Fibroblast of peridontal ligament (primary cell): ENCODE measurements around the gene SLC25A11.
A peak's percentile ranks its signal among the peaks of the same experiment; 100 is the strongest.

Experiments
- DNase-seq: peaks from one replicate; pipeline ENCODE4 v3.0.0-alpha.2; 2010; ENCODE audit errors: extremely low read depth

Gene SLC25A11

GRCh38 chr17:4966844-4967538 is 27.1 kb upstream of the SLC25A11 start:
- peak; percentile 100 for DNase-seq

- DNase-seq: no peak
These were observed 25.6 kb upstream of the SLC25A11 start for GRCh38 chr17:4965311-4965986.

GRCh38 chr17:4960279-4960922 is 20.6 kb upstream of the SLC25A11 start:
- DNase-seq: no peak

DNA sequence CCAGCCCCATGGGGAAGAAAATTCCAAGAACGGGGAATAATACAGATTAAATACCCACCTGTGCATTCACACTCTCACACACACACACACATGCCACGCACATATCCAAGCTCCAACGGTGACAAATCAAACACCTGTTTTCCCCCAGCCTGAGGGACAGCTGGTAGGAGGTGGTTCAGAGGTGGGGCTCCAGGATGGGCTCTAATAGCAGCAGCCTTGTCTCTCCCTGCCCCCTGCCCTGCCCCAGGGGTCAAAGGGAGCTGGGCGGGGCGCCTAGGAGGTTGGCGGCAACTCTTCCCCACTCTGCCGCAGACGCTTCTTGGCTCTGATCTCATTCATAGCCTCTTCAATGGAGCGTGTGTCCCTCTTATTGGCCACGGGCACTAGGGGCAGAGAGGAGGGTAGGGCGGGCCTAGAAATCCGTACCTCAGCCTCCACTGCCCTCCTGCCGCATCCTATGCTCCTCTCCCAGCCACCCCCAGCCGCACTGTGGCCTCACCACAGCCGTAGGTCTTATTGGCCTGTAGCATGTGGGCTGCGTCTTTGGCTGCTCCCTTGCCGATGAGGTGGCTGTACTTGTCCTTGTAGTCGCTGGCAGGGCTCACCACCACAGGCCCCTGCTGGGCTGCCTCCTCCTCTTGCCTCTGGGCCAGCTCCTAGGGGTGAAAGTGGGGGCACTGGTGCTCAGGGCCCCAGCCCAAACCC is 19.6 kb upstream of the SLC25A11 start:
- no peak for DNase-seq

DNA sequence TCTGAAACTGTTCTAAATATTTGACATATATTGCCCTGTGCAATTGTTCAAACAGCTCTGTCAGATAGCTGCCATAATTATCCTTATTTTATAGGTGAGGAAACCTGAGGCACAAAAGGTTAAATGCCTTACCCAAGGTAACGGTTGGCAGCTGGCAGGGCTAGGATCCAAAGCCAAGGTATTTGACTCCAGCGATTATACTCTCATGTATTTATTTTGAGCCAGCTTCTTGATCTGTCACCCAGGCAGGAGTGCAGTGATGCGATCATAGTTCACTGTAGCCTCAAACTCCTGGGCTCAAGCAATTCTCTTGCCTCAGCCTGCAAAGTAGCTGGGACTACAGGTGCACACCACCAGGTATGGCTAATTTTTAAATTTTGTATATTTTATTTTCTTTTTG is 18.3 kb upstream of the SLC25A11 start:
- DNase-seq: no peak

DNA sequence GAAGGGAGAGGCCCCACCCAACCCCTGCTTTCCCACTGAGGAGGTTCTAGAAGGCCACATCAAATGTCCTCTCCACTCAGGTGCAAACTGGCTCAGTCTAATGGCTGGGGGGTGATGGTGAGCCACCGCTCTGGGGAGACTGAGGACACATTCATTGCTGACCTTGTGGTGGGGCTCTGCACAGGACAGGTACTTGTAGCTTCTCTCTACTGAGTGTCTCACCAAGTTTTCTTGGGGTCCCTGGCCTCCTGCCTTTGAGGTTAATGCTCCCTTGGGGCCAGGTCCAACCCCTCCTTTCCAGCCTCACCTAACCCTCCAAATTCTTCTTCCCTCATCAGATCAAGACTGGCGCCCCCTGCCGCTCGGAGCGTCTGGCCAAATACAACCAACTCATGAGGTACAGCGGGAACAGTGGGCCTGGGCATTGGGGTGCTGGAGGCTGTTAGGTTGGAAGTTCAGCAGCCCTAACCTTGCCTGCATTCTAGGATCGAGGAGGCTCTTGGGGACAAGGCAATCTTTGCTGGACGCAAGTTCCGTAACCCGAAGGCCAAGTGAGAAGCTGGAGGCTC is 16.7 kb upstream of the SLC25A11 start:
- DNase-seq: no peak

DNA sequence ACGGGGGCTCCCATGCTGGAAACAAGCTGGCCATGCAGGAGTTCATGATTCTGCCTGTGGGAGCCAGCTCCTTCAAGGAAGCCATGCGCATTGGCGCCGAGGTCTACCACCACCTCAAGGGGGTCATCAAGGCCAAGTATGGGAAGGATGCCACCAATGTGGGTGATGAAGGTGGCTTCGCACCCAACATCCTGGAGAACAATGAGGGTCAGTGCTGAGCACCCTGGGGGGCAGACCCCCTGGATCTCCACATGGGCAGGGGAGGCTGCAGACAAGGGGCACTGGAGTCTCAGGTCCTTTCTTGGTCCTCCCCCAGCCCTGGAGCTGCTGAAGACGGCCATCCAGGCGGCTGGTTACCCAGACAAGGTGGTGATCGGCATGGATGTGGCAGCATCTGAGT is 15.2 kb upstream of the SLC25A11 start:
- DNase-seq: no peak

DNA sequence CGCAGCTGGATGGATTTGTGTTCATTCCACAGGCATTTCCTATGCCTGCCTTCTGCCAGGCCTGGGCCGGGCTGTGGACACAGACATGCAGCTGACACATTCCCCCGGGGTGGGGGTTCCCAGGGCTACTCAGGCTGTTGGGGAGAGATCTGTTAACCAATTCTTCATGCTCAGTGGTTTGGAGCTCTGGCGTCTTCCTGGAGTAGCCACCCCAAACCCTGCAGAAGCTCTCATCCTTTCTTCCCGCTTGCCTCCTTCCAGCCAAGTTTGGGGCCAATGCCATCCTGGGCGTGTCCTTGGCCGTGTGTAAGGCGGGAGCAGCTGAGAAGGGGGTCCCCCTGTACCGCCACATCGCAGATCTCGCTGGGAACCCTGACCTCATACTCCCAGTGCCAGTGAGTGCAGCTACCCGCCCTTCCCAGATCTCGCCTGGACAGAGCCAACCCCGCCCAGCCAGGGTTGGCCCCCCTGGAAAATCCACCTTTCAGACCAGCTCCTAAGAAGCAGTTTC is 13.7 kb upstream of the SLC25A11 start:
- DNase-seq: peak; percentile 38

DNA sequence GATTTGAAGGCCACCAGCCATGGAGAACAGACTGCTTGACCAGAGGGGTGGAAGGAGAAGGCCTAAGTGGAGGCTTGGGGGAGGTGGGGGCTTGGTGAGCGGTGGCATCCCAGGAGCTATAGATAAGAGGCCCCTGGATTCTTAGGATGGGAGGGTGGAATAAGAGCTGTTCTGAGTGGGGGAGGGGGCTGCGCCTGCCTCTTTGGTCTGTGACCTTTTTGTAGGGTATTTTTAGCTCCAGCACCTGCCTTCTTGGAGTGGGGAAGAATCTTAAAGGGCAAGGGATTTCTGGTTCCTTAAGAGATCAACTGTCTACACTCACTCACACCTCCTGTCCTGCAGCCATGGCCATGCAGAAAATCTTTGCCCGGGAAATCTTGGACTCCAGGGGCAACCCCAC is 11.6 kb upstream of the SLC25A11 start:
- DNase-seq: no peak

DNA sequence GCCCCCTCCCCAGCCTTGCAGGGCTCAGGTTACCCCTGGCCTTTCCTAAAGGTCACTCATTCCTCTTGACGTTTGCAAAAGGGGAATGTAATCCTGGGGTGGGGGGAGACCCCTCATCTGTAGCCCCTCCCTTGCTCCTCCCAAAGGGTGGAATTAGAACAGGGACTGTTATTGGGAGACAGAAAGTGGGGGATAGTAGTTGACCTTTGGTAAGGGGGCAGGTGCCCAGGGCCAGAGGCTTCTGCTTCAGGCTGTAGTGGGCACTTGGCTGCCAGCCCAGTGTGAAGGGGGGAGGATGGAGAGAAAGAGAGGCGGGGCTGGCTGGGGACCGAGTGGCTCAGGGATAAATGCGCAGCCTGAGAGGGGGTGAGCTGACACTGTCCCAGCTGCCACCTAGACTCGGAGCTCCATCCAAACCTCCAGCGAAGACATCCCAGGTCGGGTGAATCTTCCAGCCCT is 10.9 kb upstream of the SLC25A11 start, which contains the start of gene ENO3:
Gene ENO3 (plus strand): TSS at position 374 of the 459 bp plus-strand sequence. CDS start 711 bp downstream, outside the sequence.
- DNase-seq: no peak

DNA sequence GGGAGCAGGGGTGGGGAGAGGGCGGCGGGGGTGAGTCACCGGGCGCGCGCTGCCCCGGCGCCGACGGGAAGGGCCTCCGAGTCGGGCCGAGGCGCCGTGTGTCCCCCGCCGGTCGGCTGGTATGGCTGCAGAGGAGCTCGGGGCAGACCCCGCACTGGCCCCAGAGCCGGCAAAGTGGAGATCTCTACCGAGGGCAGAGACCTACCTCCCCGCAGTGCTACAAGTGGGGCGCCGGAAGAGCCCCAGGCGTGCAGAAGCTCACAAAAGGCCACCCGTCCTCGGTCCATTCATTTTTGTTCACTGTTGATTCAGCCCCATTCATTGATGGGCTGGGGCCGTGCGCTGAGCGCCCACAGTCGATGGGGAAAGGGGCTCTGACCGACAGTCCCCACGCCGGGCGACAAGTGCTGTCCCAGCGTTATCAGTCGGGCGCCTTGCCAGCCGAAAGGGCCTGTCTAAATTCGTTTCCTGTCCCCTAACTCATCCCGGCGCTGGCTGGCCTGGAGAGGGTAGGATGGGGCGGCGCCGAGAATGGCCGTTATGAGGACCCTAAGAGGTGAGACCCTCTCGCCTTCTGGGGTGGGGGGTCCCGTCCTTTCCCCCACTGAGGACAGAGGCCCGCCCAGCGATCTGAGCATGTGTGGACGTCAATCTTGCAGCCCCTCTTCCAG is 10.4 kb upstream of the SLC25A11 start:
- DNase-seq: no peak

DNA sequence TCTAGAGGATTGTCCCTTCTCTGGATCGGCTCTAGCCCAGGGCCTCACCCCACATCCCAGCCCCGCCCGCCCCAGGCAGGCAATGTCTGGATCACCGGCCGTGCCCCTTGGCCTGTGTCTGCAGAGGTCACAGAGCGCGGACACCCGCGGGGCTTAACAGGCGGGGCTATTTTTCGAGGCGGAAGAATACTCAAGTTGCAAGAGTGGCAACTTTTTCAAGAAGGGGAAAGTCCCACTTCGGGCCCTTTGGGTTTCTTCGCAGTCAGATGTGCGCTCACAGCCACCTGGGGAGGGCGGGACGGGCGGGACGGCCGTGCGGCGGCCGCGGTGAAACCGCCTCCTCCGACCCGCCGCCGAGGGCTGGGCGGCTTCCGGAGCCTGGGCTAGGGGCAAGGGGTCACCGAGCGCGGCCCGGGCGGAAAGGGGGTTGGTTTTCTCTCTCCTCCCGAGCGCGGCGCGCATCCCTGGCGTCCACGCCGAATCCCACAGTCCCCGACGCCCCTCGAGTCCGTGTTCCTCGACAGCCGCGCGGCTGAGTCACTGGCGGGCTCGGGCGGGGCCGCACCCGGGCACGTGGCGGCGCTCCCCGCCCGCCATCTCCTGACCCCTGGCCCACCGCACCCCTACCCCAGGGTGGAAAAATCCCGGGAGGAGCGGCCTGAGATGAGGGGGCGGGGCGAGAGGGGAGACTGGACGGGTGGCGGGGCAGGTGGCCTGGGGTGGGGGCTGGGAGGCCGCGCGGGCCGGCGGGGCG is 9.7 kb upstream of the SLC25A11 start:
- DNase-seq: peak; percentile 48

GRCh38 chr17:4948931-4949320 is 9.1 kb upstream of the SLC25A11 start:
- DNase-seq: no peak

GRCh38 chr17:4948166-4948930 is 8.5 kb upstream of the SLC25A11 start, which contains the start of gene PFN1:
Gene PFN1, minus strand, starts transcription at chr17:4948530. Its CDS starts 136 bp downstream, at chr17:4948394.
- peak; percentile 93 for DNase-seq

GRCh38 chr17:4947411-4948165 is 7.7 kb upstream of the SLC25A11 start:
- peak; percentile 38 for DNase-seq

DNA sequence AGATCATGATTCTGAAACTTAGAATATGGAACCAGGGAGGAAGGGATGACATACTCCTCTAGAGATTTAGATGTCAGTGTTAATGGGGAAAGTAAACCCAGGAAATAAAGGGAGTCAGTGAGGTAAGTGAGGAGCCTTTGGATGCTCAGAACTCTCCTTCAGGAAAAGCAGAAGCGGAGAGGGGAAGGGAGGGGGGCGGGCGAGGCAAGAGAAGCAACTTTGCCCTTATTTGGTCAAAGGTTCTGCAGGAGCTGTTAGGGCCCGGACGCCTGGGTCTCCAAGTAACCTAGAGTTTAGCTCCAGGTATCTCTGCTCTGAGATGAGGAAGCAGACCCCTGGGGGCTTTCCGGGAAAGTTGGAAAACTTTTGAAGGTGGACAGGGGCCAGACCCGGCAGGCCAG is 7.2 kb upstream of the SLC25A11 start:
- DNase-seq: no peak

GRCh38 chr17:4946312-4946976 is 6.6 kb upstream of the SLC25A11 start:
- DNase-seq: no peak

- DNase-seq: no peak
These were observed 6.1 kb upstream of the SLC25A11 start for GRCh38 chr17:4945944-4946280.
